ENCODE measurements around the gene SLC12A8. TPM values are rescaled to one million over a fixed set of nuclear protein-coding genes. Genes with fewer than 3 reads are reported as not detected.

SLC12A8 gene
- total RNA-seq, 1 experiment from 2014 or later, result 7.1 TPM

DNA sequence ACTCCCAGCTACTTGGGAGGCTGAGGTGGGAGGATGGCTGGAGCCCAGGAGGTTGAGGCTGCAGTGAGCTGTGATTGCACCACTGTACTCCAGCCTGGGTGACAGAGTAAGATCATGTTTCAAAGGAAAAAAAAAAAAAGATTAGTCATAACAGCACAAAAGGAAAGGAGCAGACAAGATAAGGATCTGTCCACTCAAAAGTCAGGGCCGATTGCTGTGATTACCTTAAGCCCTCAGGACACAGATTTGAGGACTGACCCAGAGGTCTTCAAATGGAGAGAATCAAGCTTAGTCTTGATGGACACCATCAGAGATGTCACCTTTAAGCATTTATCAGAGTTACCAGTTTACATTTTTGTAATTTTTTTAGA, 132.9 kb downstream of the SLC12A8 start:
- TF ChIP-seq, protein P1, sequence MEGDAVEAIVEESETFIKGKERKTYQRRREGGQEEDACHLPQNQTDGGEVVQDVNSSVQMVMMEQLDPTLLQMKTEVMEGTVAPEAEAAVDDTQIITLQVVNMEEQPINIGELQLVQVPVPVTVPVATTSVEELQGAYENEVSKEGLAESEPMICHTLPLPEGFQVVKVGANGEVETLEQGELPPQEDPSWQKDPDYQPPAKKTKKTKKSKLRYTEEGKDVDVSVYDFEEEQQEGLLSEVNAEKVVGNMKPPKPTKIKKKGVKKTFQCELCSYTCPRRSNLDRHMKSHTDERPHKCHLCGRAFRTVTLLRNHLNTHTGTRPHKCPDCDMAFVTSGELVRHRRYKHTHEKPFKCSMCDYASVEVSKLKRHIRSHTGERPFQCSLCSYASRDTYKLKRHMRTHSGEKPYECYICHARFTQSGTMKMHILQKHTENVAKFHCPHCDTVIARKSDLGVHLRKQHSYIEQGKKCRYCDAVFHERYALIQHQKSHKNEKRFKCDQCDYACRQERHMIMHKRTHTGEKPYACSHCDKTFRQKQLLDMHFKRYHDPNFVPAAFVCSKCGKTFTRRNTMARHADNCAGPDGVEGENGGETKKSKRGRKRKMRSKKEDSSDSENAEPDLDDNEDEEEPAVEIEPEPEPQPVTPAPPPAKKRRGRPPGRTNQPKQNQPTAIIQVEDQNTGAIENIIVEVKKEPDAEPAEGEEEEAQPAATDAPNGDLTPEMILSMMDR (conservative IDR thresholded peaks at IDR 0.05; ENCODE audit: low read depth, low read length), result no peak
- TF ChIP-seq EZH2 (IDR thresholded peaks at IDR 0.05; ENCODE audit: borderline replicate concordance, low read depth, low read length, poor library complexity, severe bottlenecking), result no peak
- ChIA-PET POLR2A (ENCODE audit: low non-redundant PET) (no interaction called here), CTCF (no interaction called here)
- intact Hi-C loops (cut with micrococcal nuclease; ENCODE audit: unreplicated experiment), result no loop called here
- no TSS peak for BruUV-seq (replicated peaks)
- Histone ChIP-seq H3K4me1 (ENCODE audit: insufficient read depth, low read length, poor library complexity, severe bottlenecking) (no peaks in the 10 kb centered on the region), H3K4me3 (ENCODE audit: low read depth, low read length, poor library complexity, severe bottlenecking) (no peak overlapping the region), H3K36me3 (ENCODE audit: insufficient read depth, low read length, poor library complexity, severe bottlenecking) (no peaks in the 10 kb centered on the region), H3K27me3 (replicated peaks; ENCODE audit: insufficient read depth, low read depth, low read length, poor library complexity) (no peaks in the 10 kb centered on the region), H3K27ac (ENCODE audit: low read depth, low read length, poor library complexity, severe bottlenecking) (no peak overlapping the region), H3K9me3 (ENCODE audit: low read depth, low read length, poor library complexity, severe bottlenecking) (no peaks in the 10 kb centered on the region)
- DNase-seq (ENCODE audit: low spot score), result no peak

DNA sequence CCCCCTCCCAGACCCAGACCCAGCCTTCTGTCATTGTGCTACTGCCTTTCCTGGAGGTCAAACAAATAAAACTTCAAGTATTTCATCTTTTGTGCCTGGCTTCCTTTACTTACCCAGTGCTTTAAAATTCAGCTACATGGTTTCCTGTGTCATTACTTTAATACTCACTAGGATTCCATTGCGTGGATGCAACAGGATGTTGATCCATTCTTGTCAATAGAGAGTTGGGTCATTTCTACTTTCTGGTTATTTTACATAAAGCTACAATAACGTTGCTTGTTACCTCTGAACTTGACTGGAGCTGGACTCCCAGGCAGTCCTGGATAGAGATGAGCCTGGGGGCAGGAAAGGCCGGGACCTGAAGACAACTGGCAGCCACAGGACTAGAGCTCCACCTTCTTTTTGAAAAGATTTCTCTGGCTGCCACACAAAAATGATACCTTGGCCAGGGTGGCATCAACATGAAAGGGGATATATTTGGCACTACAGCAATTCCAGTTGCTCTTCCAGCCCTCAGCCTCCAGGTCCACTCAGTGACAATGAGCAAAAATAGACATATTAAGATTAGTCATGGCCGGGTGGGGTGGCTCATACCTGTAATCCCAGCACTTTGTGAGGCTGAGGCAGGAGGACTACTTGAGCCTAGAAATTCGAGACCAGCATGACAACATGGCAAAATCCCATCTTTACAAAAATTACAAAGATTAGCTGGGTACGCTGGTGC, 133.4 kb downstream of the SLC12A8 start:
- no peak for DNase-seq (ENCODE audit: low spot score)
- no peak overlapping the region for H3K4me3 ChIP-seq (ENCODE audit: low read depth, low read length, poor library complexity, severe bottlenecking)
- POLR2A ChIA-PET (ENCODE audit: low non-redundant PET), result no interaction called here
- H3K27ac ChIP-seq (ENCODE audit: low read depth, low read length, poor library complexity, severe bottlenecking), result no peak overlapping the region
- no peaks in the 10 kb centered on the region for H3K9me3 ChIP-seq (ENCODE audit: low read depth, low read length, poor library complexity, severe bottlenecking)
- no peaks in the 10 kb centered on the region for H3K27me3 ChIP-seq (replicated peaks; ENCODE audit: insufficient read depth, low read depth, low read length, poor library complexity)
- H3K36me3 ChIP-seq (ENCODE audit: insufficient read depth, low read length, poor library complexity, severe bottlenecking), result no peaks in the 10 kb centered on the region
- CTCF ChIA-PET, result no interaction called here
- TF ChIP-seq, protein P1 (conservative IDR thresholded peaks at IDR 0.05; ENCODE audit: low read depth, low read length), result no peak
- TF ChIP-seq EZH2 (IDR thresholded peaks at IDR 0.05; ENCODE audit: borderline replicate concordance, low read depth, low read length, poor library complexity, severe bottlenecking), result no peak
- H3K4me1 ChIP-seq (ENCODE audit: insufficient read depth, low read length, poor library complexity, severe bottlenecking), result no peaks in the 10 kb centered on the region
- intact Hi-C loops (cut with micrococcal nuclease; ENCODE audit: unreplicated experiment), result no loop called here
- no TSS peak for BruUV-seq (replicated peaks)

DNA sequence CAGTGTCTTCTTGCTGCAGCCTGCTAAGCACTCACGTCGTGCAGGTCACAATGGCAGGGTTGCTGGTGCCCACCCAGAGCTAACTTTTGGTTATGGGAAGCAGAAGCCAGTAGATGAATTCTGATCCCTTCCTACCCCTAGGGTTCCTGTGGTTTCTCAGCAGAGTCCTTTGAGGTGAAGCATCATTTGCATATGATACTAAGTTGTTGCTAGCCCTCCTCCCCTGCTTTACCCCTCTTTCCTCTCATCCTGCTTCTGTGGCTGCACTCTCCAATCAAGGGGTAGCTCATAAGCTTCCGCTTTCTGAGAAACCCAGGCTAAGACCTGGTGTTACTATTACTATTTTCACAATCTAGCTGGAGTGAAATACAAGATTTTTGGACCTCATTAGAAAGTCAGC, 134.7 kb downstream of the SLC12A8 start:
- Histone ChIP-seq H3K27ac (ENCODE audit: low read depth, low read length, poor library complexity, severe bottlenecking) (no peak overlapping the region), H3K9me3 (ENCODE audit: low read depth, low read length, poor library complexity, severe bottlenecking) (no peaks in the 10 kb centered on the region), H3K4me1 (ENCODE audit: insufficient read depth, low read length, poor library complexity, severe bottlenecking) (no peaks in the 10 kb centered on the region), H3K27me3 (replicated peaks; ENCODE audit: insufficient read depth, low read depth, low read length, poor library complexity) (no peaks in the 10 kb centered on the region), H3K36me3 (ENCODE audit: insufficient read depth, low read length, poor library complexity, severe bottlenecking) (no peaks in the 10 kb centered on the region), H3K4me3 (ENCODE audit: low read depth, low read length, poor library complexity, severe bottlenecking) (no peak overlapping the region)
- no TSS peak for BruUV-seq (replicated peaks)
- TF ChIP-seq, protein P1 (conservative IDR thresholded peaks at IDR 0.05; ENCODE audit: low read depth, low read length), result no peak
- no peak for TF ChIP-seq EZH2 (IDR thresholded peaks at IDR 0.05; ENCODE audit: borderline replicate concordance, low read depth, low read length, poor library complexity, severe bottlenecking)
- DNase-seq (ENCODE audit: low spot score), result no peak
- intact Hi-C loops (cut with micrococcal nuclease; ENCODE audit: unreplicated experiment), result no loop called here
- ChIA-PET POLR2A (ENCODE audit: low non-redundant PET) (no interaction called here), CTCF (no interaction called here)
